Keratinocyte (primary cell): ENCODE results near the gene SMIM24. TPM values are rescaled to one million over a fixed set of nuclear protein-coding genes. Genes with fewer than 3 reads are reported as not detected.
"Not testable (repeated sequence)": the region's sequence is repeated elsewhere in the genome, so short reads cannot be mapped to it uniquely, and the experiment has no call there.

Experiments used
- DNase-seq: peaks from one replicate; pipeline ENCODE4 v3.0.0-alpha.2; 2011; ENCODE audit warnings: low read depth, missing footprints, low spot score
- FAIRE-seq: peaks from 2 replicates; lab custom pipeline; 2011; peaks lifted over from hg19 to GRCh38; lab: Jason Lieb, UNC
- H2AFZ ChIP-seq: 2 replicates; pipeline ENCODE4 v1.6.0; 2012; ENCODE audit warnings: low read length, control low read depth, inconsistent platforms; ENCODE audit not compliant: control insufficient read depth
- H3K27ac ChIP-seq: 2 replicates; pipeline ENCODE4 v1.5.1; 2011; ENCODE audit warnings: low read length; ENCODE audit not compliant: control insufficient read depth, insufficient read depth
- H3K27me3 ChIP-seq: 3 replicates; pipeline ENCODE4 v1.6.0; 2011; ENCODE audit warnings: low read length; ENCODE audit not compliant: control insufficient read depth, insufficient read depth; ENCODE audit errors: extremely low read depth
- H3K36me3 ChIP-seq, 2 experiments: 2 replicates in 1 of 2; 3 replicates in 1 of 2; pipeline ENCODE4 v1.5.1; 2011; ENCODE audit warnings: low read length in 2 of 2, mild to moderate bottlenecking in 1 of 2; ENCODE audit not compliant: control insufficient read depth in 2 of 2, insufficient read depth in 2 of 2; ENCODE audit errors: extremely low read depth in 1 of 2
- H3K4me1 ChIP-seq: 3 replicates; pipeline ENCODE4 v1.5.1; 2011; ENCODE audit warnings: low read length; ENCODE audit not compliant: control insufficient read depth, insufficient read depth; ENCODE audit errors: extremely low read depth
- H3K4me2 ChIP-seq: 3 replicates; pipeline ENCODE4 v1.6.0; 2011; ENCODE audit warnings: low read depth, low read length; ENCODE audit not compliant: control insufficient read depth, insufficient read depth; ENCODE audit errors: extremely low read depth
- H3K4me3 ChIP-seq, 3 experiments: fragments of 200-600 bp in 1 of 3; sonication (generic) in 1 of 3; 2 replicates in 2 of 3; 3 replicates in 1 of 3; pipeline ENCODE4 v1.5.1; 2011 to 2016; ENCODE audit warnings: low read length in 3 of 3, mild to moderate bottlenecking in 3 of 3, control low read depth in 2 of 3, inconsistent platforms in 1 of 3, low read depth in 1 of 3, mixed read lengths in 1 of 3, mixed run types in 1 of 3, moderate library complexity in 1 of 3; ENCODE audit not compliant: control insufficient read depth in 2 of 3, insufficient read depth in 2 of 3; ENCODE audit errors: extremely low read depth in 1 of 3
- H3K79me2 ChIP-seq: 2 replicates; pipeline ENCODE4 v1.6.0; 2012; ENCODE audit warnings: low read length; ENCODE audit not compliant: control insufficient read depth, insufficient read depth
- H3K9ac ChIP-seq: 3 replicates; pipeline ENCODE4 v1.6.0; 2011; ENCODE audit warnings: low read length; ENCODE audit not compliant: control insufficient read depth, insufficient read depth; ENCODE audit errors: extremely low read depth
- H3K9me1 ChIP-seq: 3 replicates; pipeline ENCODE4 v1.6.0; 2011; ENCODE audit warnings: low read length; ENCODE audit not compliant: control insufficient read depth, insufficient read depth; ENCODE audit errors: extremely low read depth
- H3K9me3 ChIP-seq: 2 replicates; pipeline ENCODE4 v1.5.1; 2012; ENCODE audit warnings: low read depth, low read length; ENCODE audit not compliant: control insufficient read depth
- H4K20me1 ChIP-seq: 3 replicates; pipeline ENCODE4 v1.6.0; 2011; ENCODE audit warnings: low read length; ENCODE audit not compliant: control insufficient read depth, insufficient read depth; ENCODE audit errors: extremely low read depth
- CTCF ChIP-seq, 3 experiments: IDR thresholded peaks in 1 of 3; conservative IDR thresholded peaks in 1 of 3; optimal IDR thresholded peaks in 1 of 3; 2 replicates in 2 of 3; 3 replicates in 1 of 3; pipeline versions ENCODE3 to v1.5.1; 2011; ENCODE audit warnings: low read length in 3 of 3, mild to moderate bottlenecking in 3 of 3, moderate library complexity in 2 of 3, control low read depth in 1 of 3, inconsistent platforms in 1 of 3; ENCODE audit not compliant: insufficient read depth in 2 of 3; ENCODE audit errors: extremely low read depth in 1 of 3
- EZH2 ChIP-seq: IDR thresholded peaks from one replicate; pipeline ENCODE4 v1.6.1; 2012; ENCODE audit warnings: inconsistent platforms, mild to moderate bottlenecking, low read length, moderate library complexity
- dilution Hi-C: fragments of 300-500 bp; cut with MboI; formaldehyde crosslinking; loops from one replicate; pipeline ENCODE4 v1.7.0; 2020; ENCODE audit warnings: low sequenced_read_pairs; ENCODE audit not compliant: extremely low pct_ligation_motif_present
- polyA plus RNA-seq, 5 experiments: library from polyadenylated mRNA; depleted of rRNA in 3 of 5; stranded (reverse) in 3 of 5; stranded (forward) in 1 of 5; unstranded in 1 of 5; fragments of >200 nt; gene quantifications; 1 replicate in 1 of 5; 2 replicates in 3 of 5; 3 replicates in 1 of 5; pipeline versions ENCODE4 v1.2.1 to v1.2.3, GENCODE V29; 2011 to 2012; ENCODE audit warnings: missing spikeins in 2 of 5, low read depth in 1 of 5, low replicate concordance in 1 of 5

The SMIM24 gene
- polyA plus RNA-seq, 1 donor (not counting 4 experiments of a cell fraction or from before 2014, with no cell fraction given): not detected

GRCh38 chr19:3433313-3433712 is 47.0 kb downstream of the SMIM24 start:
- H3K4me2 ChIP-seq: no peak overlapping the region
- FAIRE-seq (no peak), DNase-seq (no peak)
- no peak overlapping the region for H3K27ac ChIP-seq
- TF ChIP-seq EZH2 (no peak), CTCF (optimal IDR thresholded peaks at IDR 0.05 in 1 of 3, IDR thresholded peaks at IDR 0.05 in 1 of 3, conservative IDR thresholded peaks at IDR 0.05 in 1 of 3; ENCODE audit: extremely low read depth in 1 of 3, insufficient read depth in 2 of 3, low read length in 3 of 3) (no peak)
- H4K20me1 ChIP-seq: no peaks in the 10 kb centered on the region
- H3K27me3 ChIP-seq: no peaks in the 10 kb centered on the region
- H3K36me3 ChIP-seq: peaks cover 17 to 28% of the 10 kb centered on the region in 2 experiments
- H3K9me1 ChIP-seq: no peaks in the 10 kb centered on the region
- H3K9me3 ChIP-seq: no peaks in the 10 kb centered on the region
- peaks cover 2% of the 10 kb centered on the region for H3K79me2 ChIP-seq
- peaks cover 21% of the 10 kb centered on the region for H3K4me1 ChIP-seq
- no peak overlapping the region for H3K4me3 ChIP-seq
- dilution Hi-C loops: no loop called here
- no peak overlapping the region for H3K9ac ChIP-seq
- no peak overlapping the region for H2AFZ ChIP-seq

GRCh38 chr19:3431760-3432397 is 48.4 kb downstream of the SMIM24 start:
- DNase-seq (no peak), FAIRE-seq (no peak)
- H3K79me2 ChIP-seq: peaks cover 2% of the 10 kb centered on the region
- no peak overlapping the region for H3K4me3 ChIP-seq
- H3K27me3 ChIP-seq: no peaks in the 10 kb centered on the region
- dilution Hi-C loops: no loop called here
- H4K20me1 ChIP-seq: no peaks in the 10 kb centered on the region
- peaks cover 14 to 23% of the 10 kb centered on the region in 2 experiments for H3K36me3 ChIP-seq
- H3K27ac ChIP-seq: no peak overlapping the region
- H3K9ac ChIP-seq: no peak overlapping the region
- no peaks in the 10 kb centered on the region for H3K9me3 ChIP-seq
- no peak overlapping the region for H3K4me2 ChIP-seq
- H2AFZ ChIP-seq: no peak overlapping the region
- H3K4me1 ChIP-seq: peaks cover 21% of the 10 kb centered on the region
- TF ChIP-seq CTCF (optimal IDR thresholded peaks at IDR 0.05 in 1 of 3, IDR thresholded peaks at IDR 0.05 in 1 of 3, conservative IDR thresholded peaks at IDR 0.05 in 1 of 3; ENCODE audit: extremely low read depth in 1 of 3, insufficient read depth in 2 of 3, low read length in 3 of 3) (no peak), EZH2 (no peak)
- H3K9me1 ChIP-seq: no peaks in the 10 kb centered on the region

- FAIRE-seq, H3K9me3 ChIP-seq, H3K79me2 ChIP-seq, H3K27me3 ChIP-seq, H3K4me2 ChIP-seq, H3K9me1 ChIP-seq, H3K4me3 ChIP-seq, H4K20me1 ChIP-seq, H3K9ac ChIP-seq, dilution Hi-C loops, DNase-seq, H2AFZ ChIP-seq: not testable (repeated sequence)
- peaks cover 14 to 19% of the 10 kb centered on the region in 2 experiments for H3K36me3 ChIP-seq
- H3K4me1 ChIP-seq: peaks cover 18% of the 10 kb centered on the region
- H3K27ac ChIP-seq: peak overlapping the region; percentile 59
These were observed 50.0 kb downstream of the SMIM24 start for GRCh38 chr19:3430366-3430680.
